DND-41 (cell line): ENCODE data around the gene ZSWIM5.

ENCODE experiments used
- EZH2 ChIP-seq: IDR thresholded peaks from 3 replicates; pipeline ENCODE4 v1.6.1; 2012; ENCODE audit warnings: borderline replicate concordance, low read depth, mild to moderate bottlenecking, moderate library complexity, low read length, inconsistent platforms; ENCODE audit not compliant: severe bottlenecking
- TF ChIP-seq, protein P1 (sequence below): IDR thresholded peaks from 2 replicates; pipeline ENCODE4 v1.5.1; 2012; ENCODE audit warnings: borderline replicate concordance, low read length, moderate library complexity, mild to moderate bottlenecking; ENCODE audit not compliant: poor library complexity, severe bottlenecking; ENCODE audit errors: extremely low read depth

DNA sequence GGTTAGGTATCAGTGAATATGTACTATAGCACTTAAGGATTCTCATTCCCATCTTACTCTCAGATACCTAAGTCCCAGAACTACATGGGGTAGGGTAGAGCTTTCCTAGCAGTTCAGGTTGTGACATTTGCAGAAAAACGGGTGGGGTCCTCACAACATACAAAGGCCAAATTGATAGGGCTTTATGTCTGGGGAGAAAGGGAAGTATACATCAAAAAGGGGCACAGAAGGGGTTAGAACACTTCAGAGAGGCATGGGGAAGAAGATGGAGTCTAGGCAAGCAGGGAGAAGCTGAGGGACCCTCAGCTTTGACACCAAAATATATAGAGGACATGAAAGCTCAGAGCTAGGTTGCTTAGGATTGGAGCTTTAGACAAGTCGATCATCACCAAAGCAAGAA lies 190.7 kb downstream of the ZSWIM5 start:
- TF ChIP-seq, protein P1, sequence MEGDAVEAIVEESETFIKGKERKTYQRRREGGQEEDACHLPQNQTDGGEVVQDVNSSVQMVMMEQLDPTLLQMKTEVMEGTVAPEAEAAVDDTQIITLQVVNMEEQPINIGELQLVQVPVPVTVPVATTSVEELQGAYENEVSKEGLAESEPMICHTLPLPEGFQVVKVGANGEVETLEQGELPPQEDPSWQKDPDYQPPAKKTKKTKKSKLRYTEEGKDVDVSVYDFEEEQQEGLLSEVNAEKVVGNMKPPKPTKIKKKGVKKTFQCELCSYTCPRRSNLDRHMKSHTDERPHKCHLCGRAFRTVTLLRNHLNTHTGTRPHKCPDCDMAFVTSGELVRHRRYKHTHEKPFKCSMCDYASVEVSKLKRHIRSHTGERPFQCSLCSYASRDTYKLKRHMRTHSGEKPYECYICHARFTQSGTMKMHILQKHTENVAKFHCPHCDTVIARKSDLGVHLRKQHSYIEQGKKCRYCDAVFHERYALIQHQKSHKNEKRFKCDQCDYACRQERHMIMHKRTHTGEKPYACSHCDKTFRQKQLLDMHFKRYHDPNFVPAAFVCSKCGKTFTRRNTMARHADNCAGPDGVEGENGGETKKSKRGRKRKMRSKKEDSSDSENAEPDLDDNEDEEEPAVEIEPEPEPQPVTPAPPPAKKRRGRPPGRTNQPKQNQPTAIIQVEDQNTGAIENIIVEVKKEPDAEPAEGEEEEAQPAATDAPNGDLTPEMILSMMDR, result no peak
- no peak for TF ChIP-seq EZH2
